ENCODE data around the gene FBLN5.
A peak's percentile ranks its signal among the peaks of the same experiment; 100 is the strongest.

GRCh38 chr14:91872517-91873470 is 74.7 kb downstream of the FBLN5 start:
- TF ChIP-seq, protein P1, sequence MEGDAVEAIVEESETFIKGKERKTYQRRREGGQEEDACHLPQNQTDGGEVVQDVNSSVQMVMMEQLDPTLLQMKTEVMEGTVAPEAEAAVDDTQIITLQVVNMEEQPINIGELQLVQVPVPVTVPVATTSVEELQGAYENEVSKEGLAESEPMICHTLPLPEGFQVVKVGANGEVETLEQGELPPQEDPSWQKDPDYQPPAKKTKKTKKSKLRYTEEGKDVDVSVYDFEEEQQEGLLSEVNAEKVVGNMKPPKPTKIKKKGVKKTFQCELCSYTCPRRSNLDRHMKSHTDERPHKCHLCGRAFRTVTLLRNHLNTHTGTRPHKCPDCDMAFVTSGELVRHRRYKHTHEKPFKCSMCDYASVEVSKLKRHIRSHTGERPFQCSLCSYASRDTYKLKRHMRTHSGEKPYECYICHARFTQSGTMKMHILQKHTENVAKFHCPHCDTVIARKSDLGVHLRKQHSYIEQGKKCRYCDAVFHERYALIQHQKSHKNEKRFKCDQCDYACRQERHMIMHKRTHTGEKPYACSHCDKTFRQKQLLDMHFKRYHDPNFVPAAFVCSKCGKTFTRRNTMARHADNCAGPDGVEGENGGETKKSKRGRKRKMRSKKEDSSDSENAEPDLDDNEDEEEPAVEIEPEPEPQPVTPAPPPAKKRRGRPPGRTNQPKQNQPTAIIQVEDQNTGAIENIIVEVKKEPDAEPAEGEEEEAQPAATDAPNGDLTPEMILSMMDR (IDR thresholded peaks at IDR 0.05): no peak
- TF ChIP-seq POLR2AphosphoS5 (IDR thresholded peaks at IDR 0.05): peak; percentile 70 to 78
- no peak for TF ChIP-seq EP300 (IDR thresholded peaks at IDR 0.05)
